ENCODE results near the gene DYNLT1.

- TF ChIP-seq CTCF (IDR thresholded peaks at IDR 0.05), result no peak
- TF ChIP-seq POLR2A (IDR thresholded peaks at IDR 0.05), result no peak
Measured at GRCh38 chr6:158625881-158626305, 18.6 kb downstream of the DYNLT1 start.

Measured in Peyer's patch (tissue), 4 donors.